ENCODE results near the gene MRGPRG.

Gene MRGPRG

GRCh38 chr11:3189196-3189843, 29.3 kb downstream of the MRGPRG start:
- TF ChIP-seq CTCF (IDR thresholded peaks at IDR 0.05; ENCODE audit: extremely low read depth, insufficient read depth, missing control alignments) = no peak
- in situ Hi-C loops (cut with MboI; ENCODE audit: low pct_unique_long_range_greater_than_20kb, low sequenced_read_pairs, unreplicated experiment) = no loop called here
- no peak for DNase-seq (ENCODE audit: low spot score)

- DNase-seq (ENCODE audit: low spot score) = no peak
- in situ Hi-C loops (cut with MboI; ENCODE audit: low pct_unique_long_range_greater_than_20kb, low sequenced_read_pairs, unreplicated experiment) = no loop called here
- TF ChIP-seq CTCF (IDR thresholded peaks at IDR 0.05; ENCODE audit: extremely low read depth, insufficient read depth, missing control alignments) = no peak
Measured at GRCh38 chr11:3188496-3189195, 30.0 kb downstream of the MRGPRG start.

- no peak for TF ChIP-seq CTCF (IDR thresholded peaks at IDR 0.05; ENCODE audit: extremely low read depth, insufficient read depth, missing control alignments)
- in situ Hi-C loops (cut with MboI; ENCODE audit: low pct_unique_long_range_greater_than_20kb, low sequenced_read_pairs, unreplicated experiment) = no loop called here
- DNase-seq (ENCODE audit: low spot score) = no peak
Measured at GRCh38 chr11:3186166-3186953, 32.3 kb downstream of the MRGPRG start.

- in situ Hi-C loops (cut with MboI; ENCODE audit: low pct_unique_long_range_greater_than_20kb, low sequenced_read_pairs, unreplicated experiment) = no loop called here
Measured at GRCh38 chr11:3184732-3185347, 33.8 kb downstream of the MRGPRG start.

GRCh38 chr11:3183523-3183922, 35.1 kb downstream of the MRGPRG start:
- no peak for TF ChIP-seq CTCF (IDR thresholded peaks at IDR 0.05; ENCODE audit: extremely low read depth, insufficient read depth, missing control alignments)
- in situ Hi-C loops (cut with MboI; ENCODE audit: low pct_unique_long_range_greater_than_20kb, low sequenced_read_pairs, unreplicated experiment) = no loop called here
- DNase-seq (ENCODE audit: low spot score) = no peak

More at GRCh38 chr11:3184732-3185347, 33.8 kb downstream of the MRGPRG start:
- TF ChIP-seq CTCF (IDR thresholded peaks at IDR 0.05; ENCODE audit: extremely low read depth, insufficient read depth, missing control alignments) = no peak
- DNase-seq (ENCODE audit: low spot score) = no peak

GRCh38 chr11:3182462-3182852, 36.2 kb downstream of the MRGPRG start:
- no peak for DNase-seq (ENCODE audit: low spot score)
- TF ChIP-seq CTCF (IDR thresholded peaks at IDR 0.05; ENCODE audit: extremely low read depth, insufficient read depth, missing control alignments) = no peak
- in situ Hi-C loops (cut with MboI; ENCODE audit: low pct_unique_long_range_greater_than_20kb, low sequenced_read_pairs, unreplicated experiment) = no loop called here

Measured in GM13977 (cell line).